Thoracic aorta (tissue), 2 donors: ENCODE results near the gene ACOX3. TPM values are rescaled to one million over a fixed set of nuclear protein-coding genes. Genes with fewer than 3 reads are reported as not detected.

Experiments
- ATAC-seq: fragments of 150-250 bp; one replicate; pipeline ENCODE4 v1.8.0; 2017; ENCODE audit warnings: low read depth; ENCODE audit not compliant: insufficient number of reproducible peaks, low FRiP score
- DNase-seq: peaks from one replicate; pipeline ENCODE4 v3.0.0-alpha.2; 2020; ENCODE audit warnings: low spot score
- H3K27ac ChIP-seq, 2 donors: fragments of 200-600 bp; sonication (generic); 1 replicate in 1 of 2; 2 replicates in 1 of 2; pipeline ENCODE4 v1.5.1; 2016; ENCODE audit warnings: mild to moderate bottlenecking in 2 of 2, moderate library complexity in 2 of 2
- H3K27me3 ChIP-seq: fragments of 200-600 bp; sonication (generic); replicated peaks from 2 replicates; pipeline ENCODE4 v1.6.0; 2016; ENCODE audit warnings: mild to moderate bottlenecking; ENCODE audit not compliant: insufficient read depth
- H3K36me3 ChIP-seq: fragments of 200-600 bp; sonication (generic); one replicate; pipeline ENCODE4 v1.5.1; 2016
- H3K4me1 ChIP-seq, 2 donors: fragments of 200-600 bp; sonication (generic); 1 replicate in 1 of 2; 2 replicates in 1 of 2; pipeline versions ENCODE4 v1.5.1 to v1.6.0; 2016; ENCODE audit warnings: low read depth in 2 of 2, mild to moderate bottlenecking in 1 of 2; ENCODE audit not compliant: control insufficient read depth in 1 of 2
- H3K4me3 ChIP-seq: fragments of 200-600 bp; sonication (generic); 2 replicates; pipeline ENCODE4 v1.5.1; 2016; ENCODE audit warnings: mild to moderate bottlenecking
- H3K9me3 ChIP-seq: fragments of 200-600 bp; sonication (generic); 2 replicates; pipeline ENCODE4 v1.5.1; 2016
- CTCF ChIP-seq: fragments of 200-600 bp; sonication (generic); IDR thresholded peaks from one replicate; pipeline ENCODE4 v1.5.1; 2019; ENCODE audit warnings: antibody characterized with exemption
- total RNA-seq, 2 donors: library from RNA; depleted of rRNA; stranded (reverse); fragments of >200 nt; gene quantifications; one replicate each; pipeline versions ENCODE4 v1.1.0 to v1.2.3, GENCODE V29; 2016

ACOX3 gene
- total RNA-seq, 2 donors from 2014 or later, result 47.8 to 72.7 TPM

DNA sequence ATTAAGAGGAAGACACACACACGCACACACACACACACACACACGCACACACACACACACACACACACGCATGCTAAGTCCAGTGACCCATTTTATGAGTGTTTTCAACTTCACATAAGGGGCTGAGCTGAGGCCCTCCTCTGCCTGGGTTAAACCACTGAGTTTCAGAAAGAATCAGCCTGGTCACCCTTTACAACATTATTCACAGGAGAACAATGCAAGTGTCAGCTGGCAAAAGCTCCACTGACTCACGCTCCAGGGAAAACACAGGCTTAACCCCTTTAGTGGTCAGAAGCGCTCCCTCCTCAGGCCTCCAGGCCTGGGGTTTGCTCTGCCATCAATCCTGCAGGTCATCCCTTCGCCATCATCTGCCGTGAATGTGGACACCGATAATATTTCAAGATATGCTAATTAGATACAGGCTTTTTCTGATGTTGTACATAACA lies 46.9 kb downstream of the ACOX3 start:
- Histone ChIP-seq H3K27me3 (no peaks in the 10 kb centered on the region), H3K27ac (peak overlapping the region; percentile 62 to 76), H3K4me1 (peaks cover 26 to 35% of the 10 kb centered on the region in 2 donors), H3K36me3 (peaks cover 27% of the 10 kb centered on the region), H3K4me3 (peak overlapping the region; percentile 18), H3K9me3 (no peaks in the 10 kb centered on the region)
- peak; percentile 69 for DNase-seq
- TF ChIP-seq CTCF, result peak; percentile 13
- ATAC-seq, result peak; percentile 95

DNA sequence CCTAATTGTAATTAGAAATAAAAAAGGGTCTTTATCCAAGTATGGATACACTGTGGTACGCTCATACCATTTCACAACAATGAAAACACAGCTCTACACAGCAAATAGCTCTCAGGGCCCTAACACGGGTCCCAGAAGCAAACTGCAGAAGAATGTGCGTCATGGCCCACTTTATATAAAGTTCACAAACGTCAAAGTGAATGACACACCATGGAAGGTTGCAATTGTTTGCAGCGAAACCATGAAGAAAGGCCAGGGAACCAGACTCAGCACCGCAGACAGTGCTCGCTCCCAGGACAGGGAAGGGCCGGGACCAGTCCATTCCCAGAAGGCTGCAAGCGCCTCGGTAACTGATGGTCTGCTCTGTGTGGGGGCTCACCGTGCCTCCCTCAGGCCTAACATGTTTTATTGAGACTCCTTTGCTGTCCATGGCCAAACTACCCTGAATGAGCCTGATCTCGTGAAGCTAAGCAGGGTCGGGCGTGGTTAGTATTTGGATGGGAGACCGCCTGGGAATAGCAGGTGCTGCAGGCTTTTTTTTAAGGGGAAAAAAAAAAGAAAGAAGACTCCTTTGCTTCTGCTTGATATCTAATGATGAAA lies 47.8 kb downstream of the ACOX3 start:
- Histone ChIP-seq H3K4me3 (no peak overlapping the region), H3K36me3 (peaks cover 36% of the 10 kb centered on the region), H3K27ac (peak overlapping the region; percentile 54 to 76), H3K4me1 (peaks cover 26 to 35% of the 10 kb centered on the region in 2 donors), H3K9me3 (no peaks in the 10 kb centered on the region), H3K27me3 (no peaks in the 10 kb centered on the region)
- no peak for TF ChIP-seq CTCF
- ATAC-seq (no peak), DNase-seq (no peak)

GRCh38 chr4:8391972-8392371 lies 48.6 kb downstream of the ACOX3 start:
- Histone ChIP-seq H3K36me3 (peaks cover 43% of the 10 kb centered on the region), H3K4me1 (peaks cover 26 to 35% of the 10 kb centered on the region in 2 donors), H3K27ac (peak overlapping the region in 1 of 2 donors; percentile 76), H3K9me3 (no peaks in the 10 kb centered on the region), H3K27me3 (no peaks in the 10 kb centered on the region), H3K4me3 (no peak overlapping the region)
- DNase-seq (no peak), ATAC-seq (no peak)
- no peak for TF ChIP-seq CTCF

DNA sequence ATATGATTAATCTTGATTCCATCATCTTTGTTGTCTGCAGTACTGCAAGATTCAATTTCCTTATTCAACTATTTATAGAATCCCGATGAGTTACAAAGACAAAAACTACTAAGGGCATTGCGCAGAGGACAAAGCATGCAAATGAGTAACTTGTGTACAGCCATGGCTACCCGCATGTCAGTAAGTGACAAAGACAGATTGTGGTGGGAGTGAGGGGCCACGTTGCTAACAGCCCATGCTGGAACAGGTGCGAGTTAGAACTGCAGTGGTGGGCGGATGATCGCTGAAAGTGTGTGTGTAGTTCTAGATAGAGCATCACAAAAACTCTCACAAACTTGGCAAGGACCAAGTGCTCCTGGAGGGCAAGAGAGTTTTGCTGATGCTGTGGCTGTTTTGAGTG lies 49.5 kb downstream of the ACOX3 start:
- no peak overlapping the region for H3K4me3 ChIP-seq
- H3K36me3 ChIP-seq, result peaks cover 43% of the 10 kb centered on the region
- DNase-seq (no peak), ATAC-seq (no peak)
- no peak overlapping the region for H3K27ac ChIP-seq
- peaks cover 26 to 35% of the 10 kb centered on the region in 2 donors for H3K4me1 ChIP-seq
- no peaks in the 10 kb centered on the region for H3K9me3 ChIP-seq
- H3K27me3 ChIP-seq, result no peaks in the 10 kb centered on the region
- TF ChIP-seq CTCF, result no peak

DNA sequence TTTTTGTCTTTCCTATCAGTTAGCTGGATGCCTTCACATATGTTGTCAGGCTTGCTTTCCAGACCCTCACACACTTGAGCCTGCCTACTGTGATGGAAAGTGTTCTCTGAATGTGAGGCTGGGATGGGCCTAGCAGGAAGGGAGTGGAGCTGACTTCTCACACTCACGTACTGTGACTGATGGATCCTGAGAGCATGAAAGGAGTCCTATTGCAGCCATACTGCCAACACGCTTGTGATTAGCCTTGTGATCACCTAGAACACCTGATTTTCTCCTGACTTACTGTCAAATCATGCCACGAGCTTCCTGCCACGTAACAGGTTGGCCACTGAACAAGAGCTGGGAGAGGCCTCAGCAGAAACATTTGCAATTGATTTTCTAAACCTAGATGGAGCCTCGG lies 49.9 kb downstream of the ACOX3 start:
- no peak for DNase-seq
- Histone ChIP-seq H3K27ac (no peak overlapping the region), H3K27me3 (no peaks in the 10 kb centered on the region), H3K4me1 (peaks cover 26 to 35% of the 10 kb centered on the region in 2 donors), H3K9me3 (no peaks in the 10 kb centered on the region), H3K36me3 (peaks cover 43% of the 10 kb centered on the region), H3K4me3 (no peak overlapping the region)
- ATAC-seq, result no peak
- no peak for TF ChIP-seq CTCF
